ENCODE results near the gene SERPING1. TPM values are rescaled to one million over a fixed set of nuclear protein-coding genes. Genes with fewer than 3 reads are reported as not detected.

The SERPING1 gene
- total and polyA plus RNA-seq, 2 of the 13 experiments (the other 11 are each of a cell fraction or from before 2014, with no cell fraction given) = 2.0 to 10.4 TPM

DNA sequence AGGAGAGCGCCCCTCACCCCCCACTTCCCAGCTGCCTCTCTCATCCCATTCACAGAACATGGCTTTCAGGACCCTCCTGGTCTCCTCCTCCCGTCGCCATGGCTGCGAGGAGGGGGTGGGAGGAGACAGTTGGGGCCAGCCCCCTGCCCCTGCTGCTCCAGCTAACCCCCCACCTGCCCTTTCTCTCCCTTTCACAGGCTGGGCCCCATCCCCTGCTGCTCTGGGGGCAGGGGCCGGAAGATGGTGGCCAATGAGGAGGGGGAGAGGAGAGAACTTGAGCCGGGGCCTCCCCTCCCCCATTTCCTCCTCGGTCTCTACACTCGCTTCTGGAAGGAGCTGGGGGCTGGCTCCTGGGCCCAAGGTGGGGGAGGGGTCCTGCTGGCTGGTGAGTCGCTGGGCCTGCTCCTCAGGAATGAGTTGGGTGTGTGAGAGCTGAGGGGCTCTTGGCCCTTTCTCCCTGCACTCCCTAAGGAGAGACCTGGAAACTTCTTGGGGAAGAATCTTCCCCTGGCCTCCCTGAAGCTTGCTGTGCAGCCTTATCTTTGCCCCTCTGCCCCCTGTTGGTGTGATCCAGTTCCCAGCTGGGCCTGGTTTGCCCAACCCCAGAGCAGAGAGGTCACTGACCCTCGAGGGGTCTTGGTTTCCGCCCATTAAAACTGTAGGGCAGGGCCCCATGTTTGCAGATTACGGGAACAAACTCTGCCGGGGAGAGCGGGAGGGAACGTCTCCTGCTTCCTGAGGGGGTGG lies 42.0 kb downstream of the SERPING1 start (continued):
- TF ChIP-seq KLF16 (CRISPR knock-in tag; IDR thresholded peaks at IDR 0.05) (peak in 1 of 2 experiments; percentile 63; a peak in 1 of 4 replicates), HDAC2 (CRISPR knock-in tag; IDR thresholded peaks at IDR 0.05) (peak; percentile 33), ZBTB21 (CRISPR knock-in tag; IDR thresholded peaks at IDR 0.05) (no peak), ZNF598 (CRISPR knock-in tag; IDR thresholded peaks at IDR 0.05; ENCODE audit: borderline replicate concordance) (no peak), HNRNPK (IDR thresholded peaks at IDR 0.05; ENCODE audit: low read depth, low read length, poor library complexity, severe bottlenecking) (no peak), ZSCAN22 (CRISPR knock-in tag; IDR thresholded peaks at IDR 0.05) (no peak), GLI4 (CRISPR knock-in tag; IDR thresholded peaks at IDR 0.05; ENCODE audit: borderline replicate concordance) (no peak), ZNF446 (CRISPR knock-in tag; IDR thresholded peaks at IDR 0.05) (no peak), ZNF431 (CRISPR knock-in tag; IDR thresholded peaks at IDR 0.05; ENCODE audit: borderline replicate concordance, low read depth) (no peak), MZF1 (CRISPR knock-in tag; IDR thresholded peaks at IDR 0.05; ENCODE audit: borderline replicate concordance) (no peak), ZNF441 (CRISPR knock-in tag; IDR thresholded peaks at IDR 0.05; ENCODE audit: borderline replicate concordance) (no peak), MIXL1 (CRISPR knock-in tag; IDR thresholded peaks at IDR 0.05) (peak; percentile 62), ZNF747 (CRISPR knock-in tag; IDR thresholded peaks at IDR 0.05; ENCODE audit: borderline replicate concordance) (no peak), EED (CRISPR knock-in tag; IDR thresholded peaks at IDR 0.05) (peak; percentile 62; the same call in 1 of the 2 replicates), FOXJ3 (CRISPR knock-in tag; IDR thresholded peaks at IDR 0.05; ENCODE audit: borderline replicate concordance) (no peak), ZNF629 (CRISPR knock-in tag; conservative IDR thresholded peaks at IDR 0.05) (no peak), RXRB (CRISPR knock-in tag; IDR thresholded peaks at IDR 0.05; ENCODE audit: borderline replicate concordance) (peak; percentile 90)
- TF ChIP-seq, protein P1, sequence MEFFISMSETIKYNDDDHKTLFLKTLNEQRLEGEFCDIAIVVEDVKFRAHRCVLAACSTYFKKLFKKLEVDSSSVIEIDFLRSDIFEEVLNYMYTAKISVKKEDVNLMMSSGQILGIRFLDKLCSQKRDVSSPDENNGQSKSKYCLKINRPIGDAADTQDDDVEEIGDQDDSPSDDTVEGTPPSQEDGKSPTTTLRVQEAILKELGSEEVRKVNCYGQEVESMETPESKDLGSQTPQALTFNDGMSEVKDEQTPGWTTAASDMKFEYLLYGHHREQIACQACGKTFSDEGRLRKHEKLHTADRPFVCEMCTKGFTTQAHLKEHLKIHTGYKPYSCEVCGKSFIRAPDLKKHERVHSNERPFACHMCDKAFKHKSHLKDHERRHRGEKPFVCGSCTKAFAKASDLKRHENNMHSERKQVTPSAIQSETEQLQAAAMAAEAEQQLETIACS (CRISPR knock-in tag; IDR thresholded peaks at IDR 0.05) = no peak
- TF ChIP-seq, protein P2, sequence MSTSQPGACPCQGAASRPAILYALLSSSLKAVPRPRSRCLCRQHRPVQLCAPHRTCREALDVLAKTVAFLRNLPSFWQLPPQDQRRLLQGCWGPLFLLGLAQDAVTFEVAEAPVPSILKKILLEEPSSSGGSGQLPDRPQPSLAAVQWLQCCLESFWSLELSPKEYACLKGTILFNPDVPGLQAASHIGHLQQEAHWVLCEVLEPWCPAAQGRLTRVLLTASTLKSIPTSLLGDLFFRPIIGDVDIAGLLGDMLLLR (CRISPR knock-in tag; IDR thresholded peaks at IDR 0.05) = no peak
- TF ChIP-seq, protein P3, sequence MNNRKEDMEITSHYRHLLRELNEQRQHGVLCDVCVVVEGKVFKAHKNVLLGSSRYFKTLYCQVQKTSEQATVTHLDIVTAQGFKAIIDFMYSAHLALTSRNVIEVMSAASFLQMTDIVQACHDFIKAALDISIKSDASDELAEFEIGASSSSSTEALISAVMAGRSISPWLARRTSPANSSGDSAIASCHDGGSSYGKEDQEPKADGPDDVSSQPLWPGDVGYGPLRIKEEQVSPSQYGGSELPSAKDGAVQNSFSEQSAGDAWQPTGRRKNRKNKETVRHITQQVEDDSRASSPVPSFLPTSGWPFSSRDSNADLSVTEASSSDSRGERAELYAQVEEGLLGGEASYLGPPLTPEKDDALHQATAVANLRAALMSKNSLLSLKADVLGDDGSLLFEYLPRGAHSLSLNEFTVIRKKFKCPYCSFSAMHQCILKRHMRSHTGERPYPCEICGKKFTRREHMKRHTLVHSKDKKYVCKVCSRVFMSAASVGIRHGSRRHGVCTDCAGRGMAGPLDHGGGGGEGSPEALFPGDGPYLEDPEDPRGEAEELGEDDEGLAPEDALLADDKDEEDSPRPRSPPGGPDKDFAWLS (CRISPR knock-in tag; IDR thresholded peaks at IDR 0.05; ENCODE audit: borderline replicate concordance) = no peak
- TF ChIP-seq, protein P4, sequence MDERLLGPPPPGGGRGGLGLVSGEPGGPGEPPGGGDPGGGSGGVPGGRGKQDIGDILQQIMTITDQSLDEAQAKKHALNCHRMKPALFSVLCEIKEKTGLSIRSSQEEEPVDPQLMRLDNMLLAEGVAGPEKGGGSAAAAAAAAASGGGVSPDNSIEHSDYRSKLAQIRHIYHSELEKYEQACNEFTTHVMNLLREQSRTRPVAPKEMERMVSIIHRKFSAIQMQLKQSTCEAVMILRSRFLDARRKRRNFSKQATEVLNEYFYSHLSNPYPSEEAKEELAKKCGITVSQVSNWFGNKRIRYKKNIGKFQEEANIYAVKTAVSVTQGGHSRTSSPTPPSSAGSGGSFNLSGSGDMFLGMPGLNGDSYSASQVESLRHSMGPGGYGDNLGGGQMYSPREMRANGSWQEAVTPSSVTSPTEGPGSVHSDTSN (CRISPR knock-in tag; IDR thresholded peaks at IDR 0.05) = no peak
- TF ChIP-seq, protein P5, sequence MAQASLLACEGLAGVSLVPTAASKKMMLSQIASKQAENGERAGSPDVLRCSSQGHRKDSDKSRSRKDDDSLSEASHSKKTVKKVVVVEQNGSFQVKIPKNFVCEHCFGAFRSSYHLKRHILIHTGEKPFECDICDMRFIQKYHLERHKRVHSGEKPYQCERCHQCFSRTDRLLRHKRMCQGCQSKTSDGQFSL (CRISPR knock-in tag; IDR thresholded peaks at IDR 0.05) = no peak
- TF ChIP-seq, protein P6, sequence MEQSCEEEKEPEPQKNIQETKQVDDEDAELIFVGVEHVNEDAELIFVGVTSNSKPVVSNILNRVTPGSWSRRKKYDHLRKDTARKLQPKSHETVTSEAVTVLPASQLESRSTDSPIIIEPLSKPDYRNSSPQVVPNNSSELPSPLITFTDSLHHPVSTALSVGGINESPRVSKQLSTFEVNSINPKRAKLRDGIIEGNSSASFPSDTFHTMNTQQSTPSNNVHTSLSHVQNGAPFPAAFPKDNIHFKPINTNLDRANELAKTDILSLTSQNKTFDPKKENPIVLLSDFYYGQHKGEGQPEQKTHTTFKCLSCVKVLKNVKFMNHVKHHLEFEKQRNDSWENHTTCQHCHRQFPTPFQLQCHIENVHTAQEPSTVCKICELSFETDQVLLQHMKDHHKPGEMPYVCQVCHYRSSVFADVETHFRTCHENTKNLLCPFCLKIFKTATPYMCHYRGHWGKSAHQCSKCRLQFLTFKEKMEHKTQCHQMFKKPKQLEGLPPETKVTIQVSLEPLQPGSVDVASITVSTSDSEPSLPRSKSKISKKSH (CRISPR knock-in tag; IDR thresholded peaks at IDR 0.05; ENCODE audit: borderline replicate concordance) = no peak
